ENCODE results near the gene RPIA. TPM values are rescaled to one million over a fixed set of nuclear protein-coding genes. Genes with fewer than 3 reads are reported as not detected.

The RPIA gene
- total RNA-seq, 1 experiment from 2014 or later = 10.7 TPM

GRCh38 chr2:88671786-88672427 is 19.6 kb upstream of the RPIA start:
- no peaks in the 10 kb centered on the region for H3K27me3 ChIP-seq (ENCODE audit: low read length)
- peaks cover 15% of the 10 kb centered on the region for H3K4me1 ChIP-seq (ENCODE audit: insufficient read depth, low read length)
- no peak overlapping the region for H2AFZ ChIP-seq (ENCODE audit: low read length)
- no peaks in the 10 kb centered on the region for H3K36me3 ChIP-seq (ENCODE audit: low read depth, low read length)
- H3K9me2 ChIP-seq (replicated peaks; ENCODE audit: low read length) = no peaks in the 10 kb centered on the region
- ChIA-PET POLR2A (ENCODE audit: unreplicated experiment) (no interaction called here), CTCF (interaction anchor here (0.6 to 1.0 kb wide), 4 partner anchors 27 to 526 kb away, joined by 4 to 11 read pairs (median 4); no protein-coding TSS in a partner anchor)
- no peaks in the 10 kb centered on the region for H3K9me3 ChIP-seq (ENCODE audit: low read length)
- H4K20me1 ChIP-seq (ENCODE audit: low read length) = no peaks in the 10 kb centered on the region
- no peak overlapping the region for H3K4me3 ChIP-seq (ENCODE audit: low read length)
- H3K4me2 ChIP-seq (ENCODE audit: low read length) = no peak overlapping the region
- H3K27ac ChIP-seq (ENCODE audit: low read length) = no peak overlapping the region
- no peak overlapping the region for H3K9ac ChIP-seq (ENCODE audit: low read length)
- TF ChIP-seq EZH2phosphoT487 (IDR thresholded peaks at IDR 0.05; ENCODE audit: borderline replicate concordance, low read length) = no peak
- peak; percentile 92 for TF ChIP-seq CTCF (conservative IDR thresholded peaks at IDR 0.05; ENCODE audit: low read depth, low read length)
- ATAC-seq (peak; percentile 65), DNase-seq (peak; percentile 85)
- no peaks in the 10 kb centered on the region for H3K79me2 ChIP-seq (ENCODE audit: low read length)
- no TSS peak for BruUV-seq (replicated peaks)
- intact Hi-C loops (cut with micrococcal nuclease) = no loop called here
- H3F3A ChIP-seq (ENCODE audit: low read length, unreplicated experiment) = no peaks in the 10 kb centered on the region

DNA sequence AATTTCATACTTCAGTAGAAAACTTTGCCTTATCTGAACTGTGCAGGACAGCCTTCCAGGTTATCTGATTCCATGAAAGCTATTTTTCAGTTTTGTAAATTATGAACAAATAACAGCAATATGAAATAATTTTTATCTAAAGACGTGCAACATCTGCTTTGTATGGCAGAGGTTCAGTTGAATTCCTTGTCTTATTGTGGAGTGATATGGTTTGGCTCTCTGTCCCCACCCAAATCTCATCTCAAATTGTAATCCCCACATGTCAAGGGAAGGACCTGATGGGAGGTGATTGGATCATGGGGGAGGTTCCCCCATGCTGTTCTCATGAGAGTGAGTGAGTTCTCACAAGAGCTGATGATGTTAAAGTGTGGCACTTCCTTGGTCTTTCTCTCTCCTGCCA is 18.1 kb upstream of the RPIA start:
- H2AFZ ChIP-seq (ENCODE audit: low read length) = no peak overlapping the region
- H3K4me2 ChIP-seq (ENCODE audit: low read length) = no peak overlapping the region
- no peak overlapping the region for H3K4me3 ChIP-seq (ENCODE audit: low read length)
- no peaks in the 10 kb centered on the region for H3K79me2 ChIP-seq (ENCODE audit: low read length)
- H4K20me1 ChIP-seq (ENCODE audit: low read length) = no peaks in the 10 kb centered on the region
- H3K9ac ChIP-seq (ENCODE audit: low read length) = no peak overlapping the region
- CTCF ChIA-PET = no interaction called here
- no peaks in the 10 kb centered on the region for H3K9me3 ChIP-seq (ENCODE audit: low read length)
- BruUV-seq (replicated peaks) = no TSS peak
- H3K4me1 ChIP-seq (ENCODE audit: insufficient read depth, low read length) = peaks cover 13% of the 10 kb centered on the region
- no peaks in the 10 kb centered on the region for H3K36me3 ChIP-seq (ENCODE audit: low read depth, low read length)
- no peaks in the 10 kb centered on the region for H3K9me2 ChIP-seq (replicated peaks; ENCODE audit: low read length)
- no peak overlapping the region for H3K27ac ChIP-seq (ENCODE audit: low read length)
- DNase-seq = no peak
- no peaks in the 10 kb centered on the region for H3F3A ChIP-seq (ENCODE audit: low read length, unreplicated experiment)
- H3K27me3 ChIP-seq (ENCODE audit: low read length) = no peaks in the 10 kb centered on the region
- intact Hi-C loops (cut with micrococcal nuclease) = no loop called here
- ATAC-seq = no peak
- POLR2A ChIA-PET (ENCODE audit: unreplicated experiment) = no interaction called here
- no peak for TF ChIP-seq EZH2 (IDR thresholded peaks at IDR 0.05; ENCODE audit: low read length, unreplicated experiment)

DNA sequence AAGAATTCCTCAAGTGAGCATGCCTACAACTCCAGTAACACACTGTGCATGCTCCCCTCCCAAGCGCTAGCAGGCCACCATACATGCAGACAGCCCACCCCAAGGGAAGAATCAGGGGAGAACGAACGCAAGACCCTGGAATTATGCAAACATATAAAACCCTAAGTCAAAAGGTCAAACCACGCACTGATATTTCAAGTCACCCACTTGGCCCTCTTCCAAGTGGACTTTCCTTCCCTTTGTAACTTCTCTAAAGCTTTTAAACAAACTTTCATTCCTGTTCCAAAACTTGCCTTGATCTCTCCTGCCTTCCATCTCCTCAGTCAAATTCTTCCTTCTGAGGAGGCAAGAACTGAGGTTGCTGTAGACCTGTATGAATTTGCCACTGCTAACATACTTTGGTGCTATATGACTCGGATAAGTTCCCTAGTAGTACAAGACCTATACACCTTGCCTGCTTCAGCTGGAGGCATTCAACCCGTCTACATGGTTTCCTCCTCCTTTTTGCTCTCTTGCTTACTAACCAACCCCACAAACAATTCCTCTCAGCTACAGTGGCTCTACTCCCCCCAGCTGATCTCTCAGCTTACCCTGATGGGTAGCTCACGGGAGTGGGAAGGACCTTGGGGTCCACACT is 11.1 kb upstream of the RPIA start:
- H3F3A ChIP-seq (ENCODE audit: low read length, unreplicated experiment) = no peaks in the 10 kb centered on the region
- H2AFZ ChIP-seq (ENCODE audit: low read length) = no peak overlapping the region
- H3K27ac ChIP-seq (ENCODE audit: low read length) = no peak overlapping the region
- no peaks in the 10 kb centered on the region for H3K9me2 ChIP-seq (replicated peaks; ENCODE audit: low read length)
- no peak overlapping the region for H3K9ac ChIP-seq (ENCODE audit: low read length)
- no peaks in the 10 kb centered on the region for H3K4me1 ChIP-seq (ENCODE audit: insufficient read depth, low read length)
- no TSS peak for BruUV-seq (replicated peaks)
- no peak for ATAC-seq
- DNase-seq = no peak
- POLR2A ChIA-PET (ENCODE audit: unreplicated experiment) = no interaction called here
- H3K9me3 ChIP-seq (ENCODE audit: low read length) = peaks cover 35% of the 10 kb centered on the region
- TF ChIP-seq EZH2phosphoT487 (IDR thresholded peaks at IDR 0.05; ENCODE audit: borderline replicate concordance, low read length) (no peak), CTCF (conservative IDR thresholded peaks at IDR 0.05; ENCODE audit: low read depth, low read length) (no peak), EZH2 (IDR thresholded peaks at IDR 0.05; ENCODE audit: low read length, unreplicated experiment) (no peak)
- no peak overlapping the region for H3K4me2 ChIP-seq (ENCODE audit: low read length)
- CTCF ChIA-PET = no interaction called here
- no peaks in the 10 kb centered on the region for H3K27me3 ChIP-seq (ENCODE audit: low read length)
- intact Hi-C loops (cut with micrococcal nuclease) = no loop called here
- no peak overlapping the region for H3K4me3 ChIP-seq (ENCODE audit: low read length)
- H3K79me2 ChIP-seq (ENCODE audit: low read length) = no peaks in the 10 kb centered on the region
- H4K20me1 ChIP-seq (ENCODE audit: low read length) = no peaks in the 10 kb centered on the region
- H3K36me3 ChIP-seq (ENCODE audit: low read depth, low read length) = no peaks in the 10 kb centered on the region

All from PC-3 (cell line).